ENCODE results near the gene TTLL10.

The TTLL10 gene

GRCh38 chr1:1157914-1158710, 15.6 kb upstream of the TTLL10 start:
- DNase-seq (ENCODE audit: low spot score) = peak; percentile 80

GRCh38 chr1:1160281-1160930, 13.3 kb upstream of the TTLL10 start:
- no peak for DNase-seq (ENCODE audit: low spot score)

GRCh38 chr1:1161078-1161682, 12.5 kb upstream of the TTLL10 start:
- DNase-seq (ENCODE audit: low spot score) = no peak

GRCh38 chr1:1161683-1162079, 12.0 kb upstream of the TTLL10 start:
- no peak for DNase-seq (ENCODE audit: low spot score)

- no peak for DNase-seq (ENCODE audit: low spot score)
Measured at GRCh38 chr1:1162597-1163537, 10.8 kb upstream of the TTLL10 start.

GRCh38 chr1:1163538-1164070, 10.1 kb upstream of the TTLL10 start:
- DNase-seq (ENCODE audit: low spot score) = no peak

- no peak for DNase-seq (ENCODE audit: low spot score)
Measured at GRCh38 chr1:1164361-1164700, 9.3 kb upstream of the TTLL10 start.

GRCh38 chr1:1164701-1165451, 8.8 kb upstream of the TTLL10 start:
- DNase-seq (ENCODE audit: low spot score) = no peak

GRCh38 chr1:1165485-1165884, 8.2 kb upstream of the TTLL10 start:
- DNase-seq (ENCODE audit: low spot score) = no peak

GRCh38 chr1:1165900-1166421, 7.7 kb upstream of the TTLL10 start:
- DNase-seq (ENCODE audit: low spot score) = no peak

- DNase-seq (ENCODE audit: low spot score) = no peak
Measured at GRCh38 chr1:1166642-1167397, 6.9 kb upstream of the TTLL10 start.

- no peak for DNase-seq (ENCODE audit: low spot score)
Measured at GRCh38 chr1:1167398-1167821, 6.3 kb upstream of the TTLL10 start.

- DNase-seq (ENCODE audit: low spot score) = no peak
Measured at GRCh38 chr1:1167841-1168450, 5.7 kb upstream of the TTLL10 start.

GRCh38 chr1:1168451-1169411, 4.9 kb upstream of the TTLL10 start:
- DNase-seq (ENCODE audit: low spot score) = no peak

GRCh38 chr1:1169429-1170214, 4.1 kb upstream of the TTLL10 start:
- DNase-seq (ENCODE audit: low spot score) = no peak

GRCh38 chr1:1170215-1171091, 3.2 kb upstream of the TTLL10 start:
- DNase-seq (ENCODE audit: low spot score) = no peak

- no peak for DNase-seq (ENCODE audit: low spot score)
Measured at GRCh38 chr1:1171161-1171545, 2.5 kb upstream of the TTLL10 start.

Data from germinal center (tissue), 1 donor.